HepG2 (cell line): ENCODE results near the gene RIPOR1. TPM values are rescaled to one million over a fixed set of nuclear protein-coding genes. Genes with fewer than 3 reads are reported as not detected.
A peak's percentile ranks its signal among the peaks of the same experiment; 100 is the strongest.

ENCODE experiments used
- ATF3 ChIP-seq: sonication (generic); formaldehyde crosslinking; IDR thresholded peaks from 2 replicates; pipeline ENCODE4 v1.4.0; 2020; ENCODE audit warnings: missing genetic modification reagents
- BCL6 ChIP-seq: IDR thresholded peaks from 2 replicates; pipeline ENCODE4 v1.6.1; 2016; ENCODE audit warnings: missing genetic modification reagents, missing compliant biosample characterization
- CREBL2 ChIP-seq: sonication (generic); formaldehyde crosslinking; IDR thresholded peaks from 2 replicates; pipeline ENCODE4 v1.8.1; 2023; ENCODE audit warnings: missing genetic modification reagents, mild to moderate bottlenecking, borderline replicate concordance
- FOXA1 ChIP-seq, 2 experiments: fragments of 450-650 bp in 1 of 2; sonication (generic) in 1 of 2; formaldehyde crosslinking in 1 of 2; IDR thresholded peaks; 2 replicates each; pipeline versions ENCODE4 v1.4.0 to v1.6.1; 2016 to 2020; ENCODE audit warnings: missing genetic modification reagents in 1 of 2
- GFI1 ChIP-seq: sonication (generic); formaldehyde crosslinking; IDR thresholded peaks from 2 replicates; pipeline ENCODE4 v1.5.0; 2020; ENCODE audit warnings: missing genetic modification reagents, mild to moderate bottlenecking, borderline replicate concordance
- GPN1 ChIP-seq: sonication (generic); formaldehyde crosslinking; IDR thresholded peaks from 2 replicates; pipeline ENCODE4 v1.5.1; 2020; ENCODE audit warnings: missing genetic modification reagents, borderline replicate concordance
- HNF4G ChIP-seq, 2 experiments: sonication (generic) in 1 of 2; formaldehyde crosslinking in 1 of 2; IDR thresholded peaks; 2 replicates each; pipeline versions ENCODE4 v1.4.0 to v1.6.1; 2011 to 2020; ENCODE audit warnings: borderline replicate concordance in 2 of 2, low read depth in 2 of 2, mild to moderate bottlenecking in 2 of 2, low read length in 1 of 2, missing genetic modification reagents in 1 of 2, moderate library complexity in 1 of 2
- RBM39 ChIP-seq: fragments of 200-400 bp; formaldehyde crosslinking; IDR thresholded peaks from one replicate; pipeline ENCODE4 v1.6.1; 2018; ENCODE audit warnings: antibody characterized with exemption, mild to moderate bottlenecking, low read depth, low read length; ENCODE audit not compliant: poor library complexity, severe bottlenecking
- REST ChIP-seq, 2 experiments: IDR thresholded peaks; 2 replicates each; pipeline ENCODE4 v1.6.1; 2011 to 2012; ENCODE audit warnings: low read length in 2 of 2, borderline replicate concordance in 1 of 2, low read depth in 1 of 2, mild to moderate bottlenecking in 1 of 2, moderate library complexity in 1 of 2
- SP2 ChIP-seq: sonication (generic); formaldehyde crosslinking; IDR thresholded peaks from 2 replicates; pipeline ENCODE4 v1.5.1; 2020; ENCODE audit warnings: mild to moderate bottlenecking, missing genetic modification reagents
- SRY ChIP-seq: sonication (generic); formaldehyde crosslinking; IDR thresholded peaks from 2 replicates; pipeline ENCODE4 v1.8.0; 2022; ENCODE audit warnings: mild to moderate bottlenecking, missing genetic modification reagents
- THAP8 ChIP-seq: sonication (generic); formaldehyde crosslinking; IDR thresholded peaks from 2 replicates; pipeline ENCODE4 v1.5.1; 2020; ENCODE audit warnings: missing genetic modification reagents, mild to moderate bottlenecking, borderline replicate concordance
- THYN1 ChIP-seq: sonication (generic); formaldehyde crosslinking; IDR thresholded peaks from 2 replicates; pipeline ENCODE4 v1.8.1; 2023; ENCODE audit warnings: low read depth, mild to moderate bottlenecking, moderate library complexity, missing genetic modification reagents, borderline replicate concordance
- TIGD3 ChIP-seq: sonication (generic); formaldehyde crosslinking; IDR thresholded peaks from 2 replicates; pipeline ENCODE4 v1.5.1; 2020; ENCODE audit warnings: mild to moderate bottlenecking, missing genetic modification reagents, borderline replicate concordance
- ZNF136 ChIP-seq: sonication (generic); formaldehyde crosslinking; IDR thresholded peaks from 2 replicates; pipeline ENCODE4 v1.8.1; 2022; ENCODE audit warnings: low read depth, mild to moderate bottlenecking, moderate library complexity, missing genetic modification reagents
- ZNF205 ChIP-seq: IDR thresholded peaks from 2 replicates; pipeline ENCODE4 v1.6.1; 2018; ENCODE audit warnings: missing biosample characterization, missing genetic modification reagents
- ZNF275 ChIP-seq: sonication (generic); formaldehyde crosslinking; IDR thresholded peaks from 2 replicates; pipeline ENCODE4 v1.8.0; 2022; ENCODE audit warnings: missing genetic modification reagents, mild to moderate bottlenecking, inconsistent platforms, borderline replicate concordance
- ZNF567 ChIP-seq: sonication (generic); formaldehyde crosslinking; IDR thresholded peaks from 2 replicates; pipeline ENCODE4 v1.8.1; 2023; ENCODE audit warnings: mild to moderate bottlenecking, missing genetic modification reagents, borderline replicate concordance
- ZNF776 ChIP-seq: sonication (generic); formaldehyde crosslinking; IDR thresholded peaks from 2 replicates; pipeline ENCODE4 v1.4.0; 2020; ENCODE audit warnings: mild to moderate bottlenecking, missing genetic modification reagents
- ZNF788 ChIP-seq: sonication (generic); formaldehyde crosslinking; IDR thresholded peaks from 2 replicates; pipeline ENCODE4 v1.5.0; 2020; ENCODE audit warnings: mild to moderate bottlenecking, missing genetic modification reagents, borderline replicate concordance
- polyA plus RNA-seq, 8 experiments: library from polyadenylated mRNA; depleted of rRNA in 3 of 8; stranded (reverse) in 7 of 8; unstranded in 1 of 8; fragments of >200 nt; fragmentation: Illumina TruSeq in 4 of 8; extraction: Trizol in 4 of 8; gene quantifications; 2 replicates each; pipeline versions ENCODE4 v1.2.1 to v1.2.3, GENCODE V29; 2011 to 2016; ENCODE audit warnings: low read depth in 4 of 8, missing spikeins in 1 of 8, mixed read lengths in 1 of 8; ENCODE audit not compliant: insufficient read depth in 1 of 8
- total RNA-seq, 5 experiments: library from RNA; depleted of rRNA; stranded (reverse); fragments of >200 nt; fragmentation: Illumina TruSeq; extraction: Trizol; gene quantifications; 2 replicates each; pipeline ENCODE4 v1.2.3, GENCODE V29; 2016; ENCODE audit warnings: low read depth in 1 of 5

Gene RIPOR1
- total and polyA plus RNA-seq, 2 of the 13 experiments (the other 11 are each of a cell fraction or from before 2014, with no cell fraction given): 4.6 to 8.1 TPM

- TF ChIP-seq RBM39 (peak; percentile 79), REST (IDR thresholded peaks at IDR 0.05; ENCODE audit: borderline replicate concordance in 1 of 2, low read depth in 1 of 2, low read length in 2 of 2) (0 out of 4 replicates have a peak, but pooled peaks of 1 of the 2 experiments have one; percentile 34), GFI1 (CRISPR knock-in tag) (no peak), ZNF275 (CRISPR knock-in tag) (no peak), BCL6 (CRISPR knock-in tag) (no peak), ATF3 (no peak), ZNF205 (CRISPR knock-in tag) (peak; percentile 27; the same call in 1 of the 2 replicates), THYN1 (CRISPR knock-in tag) (no peak), ZNF776 (CRISPR knock-in tag) (no peak), ZNF567 (no peak), THAP8 (CRISPR knock-in tag) (no peak), SRY (0 out of 2 replicates have a peak, but pooled peaks have one; percentile 76), SP2 (CRISPR knock-in tag) (no peak), FOXA1 (IDR thresholded peaks at IDR 0.05) (no peak), FOXA1 (CRISPR knock-in tag; IDR thresholded peaks at IDR 0.05) (no peak), GPN1 (CRISPR knock-in tag) (no peak), TIGD3 (no peak), CREBL2 (CRISPR knock-in tag) (no peak), HNF4G (IDR thresholded peaks at IDR 0.05; ENCODE audit: borderline replicate concordance, low read depth, low read length) (no peak), HNF4G (CRISPR knock-in tag; IDR thresholded peaks at IDR 0.05; ENCODE audit: borderline replicate concordance, low read depth) (no peak), ZNF788 (CRISPR knock-in tag) (peak; percentile 31; the same call in 1 of the 2 replicates), ZNF136 (CRISPR knock-in tag) (no peak)
Observed at GRCh38 chr16:67546761-67547422, 18.3 kb downstream of the RIPOR1 start (continued).
